HEK293 (cell line): ENCODE data around the gene GDF9.

Experiments
- YY1 ChIP-seq: fragments of 450-650 bp; formaldehyde crosslinking; IDR thresholded peaks from 2 replicates; pipeline ENCODE4 v1.5.1; 2018; ENCODE audit warnings: missing biosample characterization, missing genetic modification characterization
- ZNF174 ChIP-seq: fragments of 450-650 bp; formaldehyde crosslinking; IDR thresholded peaks from 2 replicates; pipeline ENCODE4 v1.5.0; 2017; ENCODE audit warnings: missing biosample characterization, mild to moderate bottlenecking, missing genetic modification characterization
- ZNF548 ChIP-seq: fragments of 450-650 bp; formaldehyde crosslinking; IDR thresholded peaks from 2 replicates; pipeline ENCODE4 v1.5.1; 2016; ENCODE audit warnings: missing biosample characterization, missing genetic modification characterization
- TF ChIP-seq, protein P1 (sequence below): fragments of 450-650 bp; formaldehyde crosslinking; IDR thresholded peaks from 2 replicates; pipeline ENCODE4 v1.5.1; 2016; ENCODE audit warnings: missing biosample characterization, missing genetic modification characterization
- TF ChIP-seq, protein P2 (sequence below): fragments of 450-650 bp; formaldehyde crosslinking; IDR thresholded peaks from 2 replicates; pipeline ENCODE4 v1.5.1; 2016; ENCODE audit warnings: missing biosample characterization, missing genetic modification characterization

DNA sequence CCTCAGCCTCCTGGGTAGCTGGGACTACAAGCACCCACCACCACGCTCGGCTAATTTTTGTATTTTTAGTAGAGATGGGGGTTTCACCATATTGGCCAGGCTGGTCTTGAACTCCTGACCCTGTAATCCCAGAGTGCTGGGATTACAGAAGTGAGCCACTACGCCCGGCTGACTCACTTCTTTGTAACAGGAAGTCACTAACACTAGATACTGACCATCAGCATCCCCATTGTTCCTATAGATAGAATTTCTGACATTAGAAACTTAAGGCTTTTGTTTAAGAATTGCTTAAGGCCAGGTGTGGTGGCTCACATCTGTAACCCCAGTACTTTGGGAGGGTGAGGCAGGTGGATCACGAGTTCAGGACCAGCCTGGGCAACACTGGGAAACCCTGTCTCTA, 49.4 kb upstream of the GDF9 start:
- TF ChIP-seq ZNF174 (tag by site-specific recombination) (no peak), ZNF548 (tag by site-specific recombination) (no peak), YY1 (tag by site-specific recombination) (no peak)
- TF ChIP-seq, protein P1, sequence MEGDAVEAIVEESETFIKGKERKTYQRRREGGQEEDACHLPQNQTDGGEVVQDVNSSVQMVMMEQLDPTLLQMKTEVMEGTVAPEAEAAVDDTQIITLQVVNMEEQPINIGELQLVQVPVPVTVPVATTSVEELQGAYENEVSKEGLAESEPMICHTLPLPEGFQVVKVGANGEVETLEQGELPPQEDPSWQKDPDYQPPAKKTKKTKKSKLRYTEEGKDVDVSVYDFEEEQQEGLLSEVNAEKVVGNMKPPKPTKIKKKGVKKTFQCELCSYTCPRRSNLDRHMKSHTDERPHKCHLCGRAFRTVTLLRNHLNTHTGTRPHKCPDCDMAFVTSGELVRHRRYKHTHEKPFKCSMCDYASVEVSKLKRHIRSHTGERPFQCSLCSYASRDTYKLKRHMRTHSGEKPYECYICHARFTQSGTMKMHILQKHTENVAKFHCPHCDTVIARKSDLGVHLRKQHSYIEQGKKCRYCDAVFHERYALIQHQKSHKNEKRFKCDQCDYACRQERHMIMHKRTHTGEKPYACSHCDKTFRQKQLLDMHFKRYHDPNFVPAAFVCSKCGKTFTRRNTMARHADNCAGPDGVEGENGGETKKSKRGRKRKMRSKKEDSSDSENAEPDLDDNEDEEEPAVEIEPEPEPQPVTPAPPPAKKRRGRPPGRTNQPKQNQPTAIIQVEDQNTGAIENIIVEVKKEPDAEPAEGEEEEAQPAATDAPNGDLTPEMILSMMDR, result no peak
- TF ChIP-seq, protein P2, sequence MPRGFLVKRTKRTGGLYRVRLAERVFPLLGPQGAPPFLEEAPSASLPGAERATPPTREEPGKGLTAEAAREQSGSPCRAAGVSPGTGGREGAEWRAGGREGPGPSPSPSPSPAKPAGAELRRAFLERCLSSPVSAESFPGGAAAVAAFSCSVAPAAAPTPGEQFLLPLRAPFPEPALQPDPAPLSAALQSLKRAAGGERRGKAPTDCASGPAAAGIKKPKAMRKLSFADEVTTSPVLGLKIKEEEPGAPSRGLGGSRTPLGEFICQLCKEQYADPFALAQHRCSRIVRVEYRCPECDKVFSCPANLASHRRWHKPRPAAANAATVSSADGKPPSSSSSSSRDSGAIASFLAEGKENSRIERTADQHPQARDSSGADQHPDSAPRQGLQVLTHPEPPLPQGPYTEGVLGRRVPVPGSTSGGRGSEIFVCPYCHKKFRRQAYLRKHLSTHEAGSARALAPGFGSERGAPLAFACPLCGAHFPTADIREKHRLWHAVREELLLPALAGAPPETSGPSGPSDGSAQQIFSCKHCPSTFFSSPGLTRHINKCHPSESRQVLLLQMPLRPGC (tag by site-specific recombination), result no peak
